ACHN (cell line): ENCODE measurements around the gene ZYG11A.

Experiments
- DNase-seq: peaks from one replicate; pipeline ENCODE4 v3.0.0-alpha.2; 2015
- in situ Hi-C: cut with HindIII; loops from 2 replicates; pipeline ENCODE4 v1.10.0; 2017; ENCODE audit warnings: low sequenced_read_pairs, low pct_ligation_motif_present, low pct_unique_long_range_greater_than_20kb

ZYG11A gene

GRCh38 chr1:52943876-52944416 lies 101.4 kb downstream of the ZYG11A start:
- no peak for DNase-seq
- in situ Hi-C loops, result no loop called here

- DNase-seq, result no peak
- in situ Hi-C loops, result no loop called here
Observed at GRCh38 chr1:52944566-52944965, 102.0 kb downstream of the ZYG11A start.
